C4-2B (cell line): Measurements from ENCODE around the gene LGALS9B.
"Not testable (repeated sequence)": the region's sequence is repeated elsewhere in the genome, so short reads cannot be mapped to it uniquely, and the experiment has no call there.

Experiments used
- CTCF ChIP-seq: fragments of 450-650 bp; conservative IDR thresholded peaks from 2 replicates; pipeline ENCODE4 v1.5.1; 2017; ENCODE audit warnings: mild to moderate bottlenecking
- ZFX ChIP-seq: fragments of 450-650 bp; IDR thresholded peaks from 2 replicates; pipeline ENCODE4 v1.6.1; 2017

- TF ChIP-seq CTCF, ZFX: not testable (repeated sequence)
Observed at GRCh38 chr17:20512378-20512777, 45.0 kb upstream of the LGALS9B start.
